Upper lobe of right lung (tissue), 1 donor: Measurements from ENCODE around the gene NOTCH2. TPM values are rescaled to one million over a fixed set of nuclear protein-coding genes. Genes with fewer than 3 reads are reported as not detected.
"Not testable (repeated sequence)": the region's sequence is repeated elsewhere in the genome, so short reads cannot be mapped to it uniquely, and the experiment has no call there.

Experiments
- ATAC-seq: fragments of 200-7000 bp; cut with Tn5 transposase; one replicate; pipeline ENCODE4 v1.9.1; 2020; ENCODE audit warnings: mild to moderate bottlenecking, moderate library complexity
- DNase-seq: peaks from one replicate; pipeline ENCODE4 v3.0.0-alpha.2; 2020
- H3K27ac ChIP-seq: fragments of 200-600 bp; one replicate; pipeline ENCODE4 v1.8.0; 2022
- H3K27me3 ChIP-seq: fragments of 200-600 bp; one replicate; pipeline ENCODE4 v1.8.0; 2022; ENCODE audit warnings: mild to moderate bottlenecking
- H3K36me3 ChIP-seq: fragments of 200-600 bp; one replicate; pipeline ENCODE4 v1.8.0; 2022
- H3K4me1 ChIP-seq: fragments of 200-600 bp; one replicate; pipeline ENCODE4 v1.8.0; 2022
- H3K4me3 ChIP-seq: fragments of 200-600 bp; one replicate; pipeline ENCODE4 v1.8.0; 2022; ENCODE audit warnings: mild to moderate bottlenecking
- H3K9me3 ChIP-seq: fragments of 200-600 bp; one replicate; pipeline ENCODE4 v1.8.0; 2022
- intact Hi-C: fragments of 100-400 bp; cut with DNase I; formaldehyde crosslinking; loops from one replicate; pipeline ENCODE4 v1.11.0; 2022
- total RNA-seq: library from RNA; stranded (reverse); fragmentation: NEBNext Ultra II Directional; extraction: Animal tissue kit (Norgen Biotek cat#: 25700); gene quantifications from one replicate; pipeline ENCODE4 v1.2.1, GENCODE V29; 2021
- donor health status: DM: no; HTN: yes; CAD: no; lungs with severe emphysema.

Gene NOTCH2
- total RNA-seq, 1 donor from 2014 or later, result 97.3 TPM

GRCh38 chr1:120098986-120099759 lies 29.7 kb upstream of the NOTCH2 start:
- H3K27ac ChIP-seq, H3K9me3 ChIP-seq, ATAC-seq, H3K36me3 ChIP-seq, H3K4me1 ChIP-seq, DNase-seq, H3K27me3 ChIP-seq, intact Hi-C loops, H3K4me3 ChIP-seq: not testable (repeated sequence)

- H3K9me3 ChIP-seq, H3K4me1 ChIP-seq, intact Hi-C loops, ATAC-seq, H3K27ac ChIP-seq, DNase-seq, H3K36me3 ChIP-seq, H3K4me3 ChIP-seq, H3K27me3 ChIP-seq: not testable (repeated sequence)
These were observed 27.6 kb upstream of the NOTCH2 start for GRCh38 chr1:120096981-120097545.

- ATAC-seq, intact Hi-C loops, DNase-seq, H3K9me3 ChIP-seq, H3K27ac ChIP-seq, H3K27me3 ChIP-seq, H3K4me3 ChIP-seq, H3K36me3 ChIP-seq, H3K4me1 ChIP-seq: not testable (repeated sequence)
These were observed 24.2 kb upstream of the NOTCH2 start for GRCh38 chr1:120093548-120094181.

- H3K9me3 ChIP-seq, H3K27ac ChIP-seq, H3K27me3 ChIP-seq, H3K4me1 ChIP-seq, DNase-seq, intact Hi-C loops, H3K36me3 ChIP-seq, H3K4me3 ChIP-seq: not testable (repeated sequence)
- ATAC-seq, result peak; percentile 73
These were observed 23.1 kb upstream of the NOTCH2 start for GRCh38 chr1:120092232-120093218.

- H3K9me3 ChIP-seq, H3K36me3 ChIP-seq, H3K4me3 ChIP-seq, H3K4me1 ChIP-seq, H3K27ac ChIP-seq, DNase-seq, H3K27me3 ChIP-seq, intact Hi-C loops: not testable (repeated sequence)
- peak; percentile 84 for ATAC-seq
These were observed 21.4 kb upstream of the NOTCH2 start for GRCh38 chr1:120090830-120091229.

- H3K4me1 ChIP-seq, DNase-seq, H3K9me3 ChIP-seq, H3K4me3 ChIP-seq, H3K27ac ChIP-seq, H3K27me3 ChIP-seq, intact Hi-C loops, H3K36me3 ChIP-seq: not testable (repeated sequence)
- ATAC-seq, result peak; percentile 59
These were observed 18.5 kb upstream of the NOTCH2 start for GRCh38 chr1:120087959-120088358.

GRCh38 chr1:120069920-120070214 lies 405 bp upstream of the NOTCH2 start:
- H3K9me3 ChIP-seq, intact Hi-C loops, H3K4me3 ChIP-seq, DNase-seq, H3K4me1 ChIP-seq, ATAC-seq, H3K36me3 ChIP-seq, H3K27me3 ChIP-seq, H3K27ac ChIP-seq: not testable (repeated sequence)

GRCh38 chr1:120068683-120069066 lies 787 bp downstream of the NOTCH2 start:
- DNase-seq, ATAC-seq, H3K4me1 ChIP-seq, H3K36me3 ChIP-seq, H3K9me3 ChIP-seq, H3K27me3 ChIP-seq, intact Hi-C loops: not testable (repeated sequence)
- Histone ChIP-seq H3K27ac (peak overlapping the region; percentile 81), H3K4me3 (peak overlapping the region; percentile 61)

- H3K27me3 ChIP-seq, intact Hi-C loops, H3K4me3 ChIP-seq, H3K9me3 ChIP-seq, H3K4me1 ChIP-seq, H3K36me3 ChIP-seq, H3K27ac ChIP-seq, ATAC-seq, DNase-seq: not testable (repeated sequence)
These were observed 21.3 kb downstream of the NOTCH2 start for GRCh38 chr1:120048208-120048607.

GRCh38 chr1:120041771-120042170 lies 27.7 kb downstream of the NOTCH2 start:
- H3K36me3 ChIP-seq, H3K4me1 ChIP-seq, H3K9me3 ChIP-seq, DNase-seq, ATAC-seq, H3K27me3 ChIP-seq, intact Hi-C loops, H3K4me3 ChIP-seq, H3K27ac ChIP-seq: not testable (repeated sequence)

- ATAC-seq, H3K36me3 ChIP-seq, H3K27me3 ChIP-seq, DNase-seq, H3K4me1 ChIP-seq, H3K9me3 ChIP-seq, H3K4me3 ChIP-seq, H3K27ac ChIP-seq, intact Hi-C loops: not testable (repeated sequence)
These were observed 37.2 kb downstream of the NOTCH2 start for GRCh38 chr1:120032253-120032652.

- intact Hi-C loops, H3K27me3 ChIP-seq, ATAC-seq, H3K27ac ChIP-seq, DNase-seq, H3K4me1 ChIP-seq, H3K4me3 ChIP-seq, H3K9me3 ChIP-seq, H3K36me3 ChIP-seq: not testable (repeated sequence)
These were observed 45.7 kb downstream of the NOTCH2 start for GRCh38 chr1:120023791-120024190.

- H3K27me3 ChIP-seq, H3K4me1 ChIP-seq, H3K27ac ChIP-seq, intact Hi-C loops, DNase-seq, H3K4me3 ChIP-seq, H3K36me3 ChIP-seq, H3K9me3 ChIP-seq, ATAC-seq: not testable (repeated sequence)
These were observed 54.5 kb downstream of the NOTCH2 start for GRCh38 chr1:120014978-120015377.

- H3K9me3 ChIP-seq, intact Hi-C loops, H3K4me3 ChIP-seq, H3K4me1 ChIP-seq, H3K36me3 ChIP-seq, ATAC-seq, H3K27ac ChIP-seq, DNase-seq, H3K27me3 ChIP-seq: not testable (repeated sequence)
These were observed 61.1 kb downstream of the NOTCH2 start for GRCh38 chr1:120008320-120008719.
